Epithelial cell of proximal tubule (primary cell): ENCODE data around the gene WDCP. TPM values are rescaled to one million over a fixed set of nuclear protein-coding genes. Genes with fewer than 3 reads are reported as not detected.
"Not testable (repeated sequence)": the region's sequence is repeated elsewhere in the genome, so short reads cannot be mapped to it uniquely, and the experiment has no call there.

Experiments
- DNase-seq: peaks from one replicate; pipeline ENCODE4 v3.0.0-alpha.2; 2011; ENCODE audit warnings: low read depth
- H3K4me3 ChIP-seq: 2 replicates; pipeline ENCODE4 v1.5.1; 2011; ENCODE audit warnings: low read depth, mild to moderate bottlenecking, low read length
- CTCF ChIP-seq: conservative IDR thresholded peaks from 2 replicates; pipeline ENCODE4 v1.5.1; 2012; ENCODE audit warnings: low read depth, mild to moderate bottlenecking, low read length
- total RNA-seq: library from RNA; depleted of rRNA; stranded (reverse); fragments of >200 nt; gene quantifications from 2 replicates; pipeline ENCODE4 v1.2.3, GENCODE V29; 2015

The WDCP gene
- total RNA-seq, 1 donor from 2014 or later: 7.7 TPM

- no peak for TF ChIP-seq CTCF
- H3K4me3 ChIP-seq: no peak overlapping the region
- no peak for DNase-seq
These were observed 30.8 kb downstream of the WDCP start for GRCh38 chr2:24016376-24016761.

- H3K4me3 ChIP-seq: no peak overlapping the region
- TF ChIP-seq CTCF: no peak
- peak; percentile 76 for DNase-seq
These were observed 31.4 kb downstream of the WDCP start for GRCh38 chr2:24015562-24016375.

DNA sequence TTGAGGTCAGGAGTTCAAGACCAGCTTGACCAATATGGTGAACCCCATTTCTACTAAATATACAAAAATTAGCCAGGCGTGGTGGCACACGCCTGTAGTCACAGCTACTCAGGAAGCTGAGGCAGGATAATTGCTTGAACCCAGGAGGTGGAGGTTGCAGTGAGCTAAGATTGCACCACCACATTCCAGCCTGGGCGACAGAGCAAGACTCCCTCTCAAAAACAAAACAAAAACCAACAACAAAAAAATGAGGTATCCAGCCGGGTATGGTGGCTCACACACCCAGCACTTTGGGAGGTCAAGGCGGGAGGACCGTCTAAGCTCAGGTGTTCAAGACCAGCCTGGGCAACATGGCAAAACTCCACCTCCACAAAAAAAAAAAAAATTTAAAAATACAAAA is 32.3 kb downstream of the WDCP start:
- DNase-seq: peak; percentile 20
- not testable (repeated sequence) for H3K4me3 ChIP-seq

GRCh38 chr2:24012521-24013188 is 34.5 kb downstream of the WDCP start:
- DNase-seq: no peak
- no peak for TF ChIP-seq CTCF

GRCh38 chr2:24011250-24012104 is 35.7 kb downstream of the WDCP start:
- no peak for DNase-seq
- no peak for TF ChIP-seq CTCF
- H3K4me3 ChIP-seq: no peak overlapping the region

More at GRCh38 chr2:24012521-24013188, 34.5 kb downstream of the WDCP start:
- H3K4me3 ChIP-seq: no peak overlapping the region

GRCh38 chr2:24010477-24011249 is 36.5 kb downstream of the WDCP start:
- no peak for DNase-seq
- H3K4me3 ChIP-seq: peak overlapping the region; percentile 46
- TF ChIP-seq CTCF: no peak
